ENCODE measurements around the gene TNK2. TPM values are rescaled to one million over a fixed set of nuclear protein-coding genes. Genes with fewer than 3 reads are reported as not detected.
"Not testable (repeated sequence)": the region's sequence is repeated elsewhere in the genome, so short reads cannot be mapped to it uniquely, and the experiment has no call there.

Gene TNK2
- total RNA-seq, 4 donors from 2014 or later: 42.3 to 105 (median 53.1) TPM

- no peak for TF ChIP-seq POLR2A (IDR thresholded peaks at IDR 0.05)
- no peak for TF ChIP-seq CTCF (IDR thresholded peaks at IDR 0.05)
- no peak overlapping the region for H3K4me3 ChIP-seq (ENCODE audit: low read depth, poor library complexity, severe bottlenecking)
- 86 to 88% methylated on average over 24 to 30 of the region's 30 CpGs for WGBS, 2 donors
- no peak for DNase-seq (ENCODE audit: low spot score in 2 of 2)
- intact Hi-C loops (cut with DNase I; ENCODE audit: low total_unique reads): loop anchor here (10.0 kb wide), 1 partner anchor 48 kb away; no protein-coding TSS in a partner anchor
These were observed 41.5 kb downstream of the TNK2 start for GRCh38 chr3:195866686-195867511.

GRCh38 chr3:195865752-195866151 lies 42.6 kb downstream of the TNK2 start:
- H3K4me3 ChIP-seq (ENCODE audit: low read depth, poor library complexity, severe bottlenecking): no peak overlapping the region
- no peak for DNase-seq (ENCODE audit: low spot score in 2 of 2)
- 90 to 94% methylated on average over 15 of the region's 15 CpGs for WGBS, 2 donors
- no peak for TF ChIP-seq CTCF (IDR thresholded peaks at IDR 0.05)
- TF ChIP-seq POLR2A (IDR thresholded peaks at IDR 0.05): no peak
- intact Hi-C loops (cut with DNase I; ENCODE audit: low total_unique reads): loop anchor here (10.0 kb wide), 1 partner anchor 49 kb away; no protein-coding TSS in a partner anchor

- H3K4me3 ChIP-seq (ENCODE audit: low read depth, poor library complexity, severe bottlenecking): no peak overlapping the region
- WGBS, 2 donors: 22 to 33% methylated on average over 26 to 27 of the region's 30 CpGs
- intact Hi-C loops (cut with DNase I; ENCODE audit: low total_unique reads): loop anchor here (10.0 kb wide), 1 partner anchor 51 kb away; no protein-coding TSS in a partner anchor
- DNase-seq (ENCODE audit: low spot score in 2 of 2): peak; percentile 80 to 97
- TF ChIP-seq POLR2A (IDR thresholded peaks at IDR 0.05) (no peak), CTCF (IDR thresholded peaks at IDR 0.05) (peak in 1 of 3 donors; percentile 74)
These were observed 45.0 kb downstream of the TNK2 start for GRCh38 chr3:195863121-195864061.

- intact Hi-C loops (cut with DNase I; ENCODE audit: low total_unique reads): loop anchor here (10.0 kb wide), 1 partner anchor 52 kb away; no protein-coding TSS in a partner anchor
- DNase-seq (ENCODE audit: low spot score in 2 of 2); H3K4me3 ChIP-seq (ENCODE audit: low read depth, poor library complexity, severe bottlenecking): not testable (repeated sequence)
- 92 to 94% methylated on average over 12 of the region's 12 CpGs for WGBS, 2 donors
These were observed 46.0 kb downstream of the TNK2 start for GRCh38 chr3:195862318-195862717.

- WGBS, 2 donors: 61 to 64% methylated on average over 6 of the region's 6 CpGs
- DNase-seq (ENCODE audit: low spot score in 2 of 2): no peak
- intact Hi-C loops (cut with DNase I; ENCODE audit: low total_unique reads): loop anchor here (10.0 kb wide), 1 partner anchor 54 kb away; no protein-coding TSS in a partner anchor
- no peak overlapping the region for H3K4me3 ChIP-seq (ENCODE audit: low read depth, poor library complexity, severe bottlenecking)
- TF ChIP-seq POLR2A (IDR thresholded peaks at IDR 0.05) (no peak), CTCF (IDR thresholded peaks at IDR 0.05) (no peak)
These were observed 47.9 kb downstream of the TNK2 start for GRCh38 chr3:195860456-195860855.
